GM19467 (cell line): ENCODE data around the gene GLE1.
"Not testable (repeated sequence)": the region's sequence is repeated elsewhere in the genome, so short reads cannot be mapped to it uniquely, and the experiment has no call there.

Source experiments
- ATAC-seq: cut with Tn5 transposase; IDR thresholded peaks from one replicate; pipeline ENCODE4 v1.9.1; 2021; ENCODE audit warnings: mild to moderate bottlenecking, moderate library complexity; ENCODE audit not compliant: unreplicated experiment

Gene GLE1

GRCh38 chr9:128495296-128495695, 9.2 kb upstream of the GLE1 start:
- ATAC-seq = no peak

- ATAC-seq = no peak
Observed at GRCh38 chr9:128495804-128496417, 8.6 kb upstream of the GLE1 start.

GRCh38 chr9:128497824-128498610, 6.5 kb upstream of the GLE1 start:
- ATAC-seq = no peak

GRCh38 chr9:128498911-128499310, 5.6 kb upstream of the GLE1 start:
- ATAC-seq = no peak

GRCh38 chr9:128499920-128500319, 4.6 kb upstream of the GLE1 start:
- ATAC-seq = no peak

GRCh38 chr9:128503415-128503825, 1.1 kb upstream of the GLE1 start:
- not testable (repeated sequence) for ATAC-seq

- no peak for ATAC-seq
Observed at GRCh38 chr9:128503870-128504269, 649 bp upstream of the GLE1 start.

- no peak for ATAC-seq
Observed at GRCh38 chr9:128505414-128505765, 871 bp downstream of the GLE1 start.

- ATAC-seq = not testable (repeated sequence)
Observed at GRCh38 chr9:128505906-128506305, 1.4 kb downstream of the GLE1 start.

- ATAC-seq = no peak
Observed at GRCh38 chr9:128512820-128513219, 8.3 kb downstream of the GLE1 start.

- ATAC-seq = no peak
Observed at GRCh38 chr9:128521956-128522355, 17.4 kb downstream of the GLE1 start.

- ATAC-seq = no peak
Observed at GRCh38 chr9:128523199-128523925, 18.8 kb downstream of the GLE1 start.

- no peak for ATAC-seq
Observed at GRCh38 chr9:128526720-128527119, 22.2 kb downstream of the GLE1 start.

GRCh38 chr9:128528445-128529160, 24.1 kb downstream of the GLE1 start:
- ATAC-seq = no peak

GRCh38 chr9:128529191-128529590, 24.7 kb downstream of the GLE1 start:
- ATAC-seq = no peak

GRCh38 chr9:128532581-128532980, 28.1 kb downstream of the GLE1 start:
- ATAC-seq = no peak

- no peak for ATAC-seq
Observed at GRCh38 chr9:128540634-128541360, 36.3 kb downstream of the GLE1 start.

- no peak for ATAC-seq
Observed at GRCh38 chr9:128546504-128546903, 42.0 kb downstream of the GLE1 start.

- no peak for ATAC-seq
Observed at GRCh38 chr9:128548876-128549275, 44.4 kb downstream of the GLE1 start.

- ATAC-seq = no peak
Observed at GRCh38 chr9:128550226-128550625, 45.7 kb downstream of the GLE1 start.
